Astrocyte (in vitro differentiated cells and primary cell): ENCODE results near the gene SCNN1B. TPM values are rescaled to one million over a fixed set of nuclear protein-coding genes. Genes with fewer than 3 reads are reported as not detected.

Experiments used
- DNase-seq: peaks from one replicate; pipeline ENCODE4 v3.0.0-alpha.2; 2010; ENCODE audit warnings: low read depth
- FAIRE-seq: peaks from 2 replicates; lab custom pipeline; 2011; peaks lifted over from hg19 to GRCh38; lab: Jason Lieb, UNC
- H2AFZ ChIP-seq: 2 replicates; pipeline ENCODE4 v1.6.0; 2012; ENCODE audit warnings: low read depth, low read length, inconsistent platforms
- H3K27ac ChIP-seq: 2 replicates; pipeline ENCODE4 v1.5.1; 2011; ENCODE audit warnings: low read depth, low read length, inconsistent platforms
- H3K27me3 ChIP-seq: 2 replicates; pipeline ENCODE4 v1.6.0; 2011; ENCODE audit warnings: low read length, inconsistent platforms; ENCODE audit not compliant: insufficient read depth
- H3K36me3 ChIP-seq: 2 replicates; pipeline ENCODE4 v1.5.1; 2011; ENCODE audit warnings: low read length, inconsistent platforms; ENCODE audit not compliant: insufficient read depth
- H3K4me1 ChIP-seq: 2 replicates; pipeline ENCODE4 v1.5.1; 2011; ENCODE audit warnings: low read length, inconsistent platforms; ENCODE audit not compliant: insufficient read depth
- H3K4me2 ChIP-seq: 2 replicates; pipeline ENCODE4 v1.6.0; 2012; ENCODE audit warnings: low read length, inconsistent platforms
- H3K4me3 ChIP-seq: 2 replicates; pipeline ENCODE4 v1.5.1; 2011; ENCODE audit warnings: low read depth, mild to moderate bottlenecking, low read length, inconsistent platforms; ENCODE audit not compliant: insufficient read depth
- H3K79me2 ChIP-seq: 2 replicates; pipeline ENCODE4 v1.6.0; 2012; ENCODE audit warnings: mild to moderate bottlenecking, low read length, inconsistent platforms; ENCODE audit not compliant: insufficient read depth
- H3K9ac ChIP-seq: 2 replicates; pipeline ENCODE4 v1.6.0; 2012; ENCODE audit warnings: mild to moderate bottlenecking, low read length, inconsistent platforms
- H3K9me3 ChIP-seq: 2 replicates; pipeline ENCODE4 v1.5.1; 2012; ENCODE audit warnings: low read depth, mild to moderate bottlenecking, low read length, inconsistent platforms; ENCODE audit not compliant: insufficient read depth
- H4K20me1 ChIP-seq: 2 replicates; pipeline ENCODE4 v1.6.0; 2012; ENCODE audit warnings: low read length, inconsistent platforms; ENCODE audit not compliant: insufficient read depth
- H3K27ac Mint-ChIP-seq: one replicate; pipeline ENCODE4 v1.8.0; 2021; ENCODE audit warnings: mild to moderate bottlenecking, mixed read lengths; ENCODE audit not compliant: unreplicated experiment
- H3K27me3 Mint-ChIP-seq: one replicate; pipeline ENCODE4 v1.8.0; 2021; ENCODE audit warnings: low read depth, mixed read lengths; ENCODE audit not compliant: unreplicated experiment
- H3K36me3 Mint-ChIP-seq: one replicate; pipeline ENCODE4 v1.8.0; 2021; ENCODE audit warnings: low read depth, mixed read lengths; ENCODE audit not compliant: unreplicated experiment
- H3K4me1 Mint-ChIP-seq: one replicate; pipeline ENCODE4 v1.8.0; 2021; ENCODE audit warnings: low read depth, mixed read lengths; ENCODE audit not compliant: unreplicated experiment
- H3K4me3 Mint-ChIP-seq: one replicate; pipeline ENCODE4 v1.8.0; 2021; ENCODE audit warnings: mild to moderate bottlenecking, moderate library complexity, mixed read lengths; ENCODE audit not compliant: unreplicated experiment
- H3K9me3 Mint-ChIP-seq: one replicate; pipeline ENCODE4 v1.8.0; 2021; ENCODE audit warnings: mild to moderate bottlenecking, mixed read lengths; ENCODE audit not compliant: unreplicated experiment
- EZH2 ChIP-seq: IDR thresholded peaks from 2 replicates; pipeline ENCODE4 v1.6.1; 2012; ENCODE audit warnings: mild to moderate bottlenecking, low read length, inconsistent platforms; ENCODE audit not compliant: insufficient read depth
- total RNA-seq: library from RNA; stranded (reverse); gene quantifications from 2 replicates; pipeline ENCODE4 v1.2.1, GENCODE V29; 2021
- TF ChIP-seq, protein P1 (sequence below): IDR thresholded peaks from 2 replicates; pipeline ENCODE4 v1.5.1; 2011; ENCODE audit warnings: low read depth, mild to moderate bottlenecking, inconsistent platforms, low read length, moderate library complexity; ENCODE audit not compliant: insufficient read depth

Gene SCNN1B
- total RNA-seq, 1 donor from 2014 or later, result not detected

DNA sequence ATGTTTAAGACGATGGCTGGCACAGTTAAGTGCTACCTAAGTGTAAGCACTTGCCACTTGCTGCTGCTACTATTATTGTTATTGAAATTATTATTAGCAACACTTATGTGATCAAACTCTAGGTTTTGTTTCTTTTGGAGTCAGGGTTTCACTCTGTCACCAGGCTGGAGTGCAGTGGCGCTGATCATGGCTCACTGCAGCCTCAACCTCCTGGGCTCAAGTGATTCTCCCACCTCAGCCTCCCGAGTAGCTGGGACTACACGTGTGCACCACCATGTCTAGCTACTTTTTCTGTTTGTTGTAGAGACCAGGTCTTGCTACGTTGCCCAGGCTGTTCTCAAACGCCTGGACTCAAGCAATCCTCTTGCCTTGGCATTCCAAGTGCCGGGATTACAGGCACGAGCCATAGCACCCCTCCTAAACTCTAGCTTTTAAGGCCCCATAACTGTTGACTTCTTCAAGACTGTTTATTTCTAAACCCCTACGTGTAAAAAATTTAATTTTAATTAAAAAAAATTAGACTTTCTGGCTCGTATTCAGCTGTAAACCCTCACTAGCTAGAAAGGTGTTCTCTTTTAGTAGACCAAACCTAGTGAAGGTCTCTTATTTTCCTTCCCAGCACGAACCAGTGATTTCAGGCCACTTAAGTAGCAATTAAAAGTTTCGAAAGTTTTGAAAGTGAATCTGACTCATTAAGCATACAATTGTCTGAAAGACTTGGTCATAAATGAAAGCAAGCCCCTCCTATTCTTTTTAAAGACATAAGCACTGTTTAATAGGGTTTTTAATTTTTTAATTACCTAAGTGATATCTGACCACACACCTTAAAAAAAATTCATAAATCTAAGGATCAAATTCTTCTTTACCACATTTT, 11.7 kb upstream of the SCNN1B start:
- Histone ChIP-seq H3K9ac (no peak overlapping the region), H2AFZ (no peak overlapping the region), H3K27ac (no peak overlapping the region), H4K20me1 (no peaks in the 10 kb centered on the region), H3K27me3 (no peaks in the 10 kb centered on the region), H3K4me2 (no peak overlapping the region), H3K4me3 (no peak overlapping the region), H3K79me2 (no peaks in the 10 kb centered on the region), H3K9me3 (no peaks in the 10 kb centered on the region), H3K36me3 (no peaks in the 10 kb centered on the region), H3K4me1 (peaks cover 6% of the 10 kb centered on the region)
- TF ChIP-seq, protein P1, sequence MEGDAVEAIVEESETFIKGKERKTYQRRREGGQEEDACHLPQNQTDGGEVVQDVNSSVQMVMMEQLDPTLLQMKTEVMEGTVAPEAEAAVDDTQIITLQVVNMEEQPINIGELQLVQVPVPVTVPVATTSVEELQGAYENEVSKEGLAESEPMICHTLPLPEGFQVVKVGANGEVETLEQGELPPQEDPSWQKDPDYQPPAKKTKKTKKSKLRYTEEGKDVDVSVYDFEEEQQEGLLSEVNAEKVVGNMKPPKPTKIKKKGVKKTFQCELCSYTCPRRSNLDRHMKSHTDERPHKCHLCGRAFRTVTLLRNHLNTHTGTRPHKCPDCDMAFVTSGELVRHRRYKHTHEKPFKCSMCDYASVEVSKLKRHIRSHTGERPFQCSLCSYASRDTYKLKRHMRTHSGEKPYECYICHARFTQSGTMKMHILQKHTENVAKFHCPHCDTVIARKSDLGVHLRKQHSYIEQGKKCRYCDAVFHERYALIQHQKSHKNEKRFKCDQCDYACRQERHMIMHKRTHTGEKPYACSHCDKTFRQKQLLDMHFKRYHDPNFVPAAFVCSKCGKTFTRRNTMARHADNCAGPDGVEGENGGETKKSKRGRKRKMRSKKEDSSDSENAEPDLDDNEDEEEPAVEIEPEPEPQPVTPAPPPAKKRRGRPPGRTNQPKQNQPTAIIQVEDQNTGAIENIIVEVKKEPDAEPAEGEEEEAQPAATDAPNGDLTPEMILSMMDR, result no peak
- TF ChIP-seq EZH2, result no peak
- DNase-seq (no peak), FAIRE-seq (no peak)
- Mint-ChIP-seq H3K4me3 (no peak overlapping the region), H3K9me3 (no peaks in the 10 kb centered on the region), H3K4me1 (peaks cover 2% of the 10 kb centered on the region), H3K27me3 (peaks cover 4% of the 10 kb centered on the region), H3K27ac (no peak overlapping the region), H3K36me3 (no peaks in the 10 kb centered on the region)

- no peaks in the 10 kb centered on the region for H3K36me3 Mint-ChIP-seq
- DNase-seq (no peak), FAIRE-seq (no peak)
- Histone ChIP-seq H3K9me3 (no peaks in the 10 kb centered on the region), H3K27ac (no peak overlapping the region), H3K4me1 (no peaks in the 10 kb centered on the region), H3K27me3 (no peaks in the 10 kb centered on the region), H2AFZ (no peak overlapping the region), H3K36me3 (no peaks in the 10 kb centered on the region), H3K4me3 (no peak overlapping the region), H3K9ac (no peak overlapping the region), H3K4me2 (no peak overlapping the region), H4K20me1 (no peaks in the 10 kb centered on the region), H3K79me2 (no peaks in the 10 kb centered on the region)
- no peak overlapping the region for H3K4me3 Mint-ChIP-seq
- H3K27me3 Mint-ChIP-seq, result peaks cover 5% of the 10 kb centered on the region
- peaks cover 2% of the 10 kb centered on the region for H3K4me1 Mint-ChIP-seq
- TF ChIP-seq EZH2, result no peak
- TF ChIP-seq, protein P1, result no peak
- no peaks in the 10 kb centered on the region for H3K9me3 Mint-ChIP-seq
- no peak overlapping the region for H3K27ac Mint-ChIP-seq
Measured at GRCh38 chr16:23293016-23293415, 9.1 kb upstream of the SCNN1B start.

GRCh38 chr16:23294260-23294659, 7.8 kb upstream of the SCNN1B start:
- Histone ChIP-seq H3K27ac (no peak overlapping the region), H3K4me2 (no peak overlapping the region), H3K4me3 (no peak overlapping the region), H3K9me3 (no peaks in the 10 kb centered on the region), H2AFZ (no peak overlapping the region), H4K20me1 (no peaks in the 10 kb centered on the region), H3K36me3 (no peaks in the 10 kb centered on the region), H3K4me1 (no peaks in the 10 kb centered on the region), H3K9ac (no peak overlapping the region), H3K79me2 (no peaks in the 10 kb centered on the region), H3K27me3 (no peaks in the 10 kb centered on the region)
- no peak for DNase-seq
- Mint-ChIP-seq H3K4me3 (no peak overlapping the region), H3K4me1 (peaks cover 2% of the 10 kb centered on the region), H3K27me3 (peaks cover 10% of the 10 kb centered on the region), H3K27ac (no peak overlapping the region), H3K9me3 (no peaks in the 10 kb centered on the region), H3K36me3 (no peaks in the 10 kb centered on the region)
- no peak for FAIRE-seq
- no peak for TF ChIP-seq EZH2
- TF ChIP-seq, protein P1, result no peak
